GM18909 (cell line): Measurements from ENCODE around the gene REXO5.
"Not testable (repeated sequence)": the region's sequence is repeated elsewhere in the genome, so short reads cannot be mapped to it uniquely, and the experiment has no call there.

Experiments
- ATAC-seq: cut with Tn5 transposase; IDR thresholded peaks from one replicate; pipeline ENCODE4 v1.9.1; 2021; ENCODE audit warnings: mild to moderate bottlenecking; ENCODE audit not compliant: unreplicated experiment, poor library complexity

Gene REXO5, protein sequence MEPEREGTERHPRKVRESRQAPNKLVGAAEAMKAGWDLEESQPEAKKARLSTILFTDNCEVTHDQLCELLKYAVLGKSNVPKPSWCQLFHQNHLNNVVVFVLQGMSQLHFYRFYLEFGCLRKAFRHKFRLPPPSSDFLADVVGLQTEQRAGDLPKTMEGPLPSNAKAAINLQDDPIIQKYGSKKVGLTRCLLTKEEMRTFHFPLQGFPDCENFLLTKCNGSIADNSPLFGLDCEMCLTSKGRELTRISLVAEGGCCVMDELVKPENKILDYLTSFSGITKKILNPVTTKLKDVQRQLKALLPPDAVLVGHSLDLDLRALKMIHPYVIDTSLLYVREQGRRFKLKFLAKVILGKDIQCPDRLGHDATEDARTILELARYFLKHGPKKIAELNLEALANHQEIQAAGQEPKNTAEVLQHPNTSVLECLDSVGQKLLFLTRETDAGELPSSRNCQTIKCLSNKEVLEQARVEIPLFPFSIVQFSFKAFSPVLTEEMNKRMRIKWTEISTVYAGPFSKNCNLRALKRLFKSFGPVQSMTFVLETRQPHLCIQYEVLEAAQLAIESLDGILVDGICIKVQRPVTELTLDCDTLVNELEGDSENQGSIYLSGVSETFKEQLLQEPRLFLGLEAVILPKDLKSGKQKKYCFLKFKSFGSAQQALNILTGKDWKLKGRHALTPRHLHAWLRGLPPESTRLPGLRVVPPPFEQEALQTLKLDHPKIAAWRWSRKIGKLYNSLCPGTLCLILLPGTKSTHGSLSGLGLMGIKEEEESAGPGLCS

DNA sequence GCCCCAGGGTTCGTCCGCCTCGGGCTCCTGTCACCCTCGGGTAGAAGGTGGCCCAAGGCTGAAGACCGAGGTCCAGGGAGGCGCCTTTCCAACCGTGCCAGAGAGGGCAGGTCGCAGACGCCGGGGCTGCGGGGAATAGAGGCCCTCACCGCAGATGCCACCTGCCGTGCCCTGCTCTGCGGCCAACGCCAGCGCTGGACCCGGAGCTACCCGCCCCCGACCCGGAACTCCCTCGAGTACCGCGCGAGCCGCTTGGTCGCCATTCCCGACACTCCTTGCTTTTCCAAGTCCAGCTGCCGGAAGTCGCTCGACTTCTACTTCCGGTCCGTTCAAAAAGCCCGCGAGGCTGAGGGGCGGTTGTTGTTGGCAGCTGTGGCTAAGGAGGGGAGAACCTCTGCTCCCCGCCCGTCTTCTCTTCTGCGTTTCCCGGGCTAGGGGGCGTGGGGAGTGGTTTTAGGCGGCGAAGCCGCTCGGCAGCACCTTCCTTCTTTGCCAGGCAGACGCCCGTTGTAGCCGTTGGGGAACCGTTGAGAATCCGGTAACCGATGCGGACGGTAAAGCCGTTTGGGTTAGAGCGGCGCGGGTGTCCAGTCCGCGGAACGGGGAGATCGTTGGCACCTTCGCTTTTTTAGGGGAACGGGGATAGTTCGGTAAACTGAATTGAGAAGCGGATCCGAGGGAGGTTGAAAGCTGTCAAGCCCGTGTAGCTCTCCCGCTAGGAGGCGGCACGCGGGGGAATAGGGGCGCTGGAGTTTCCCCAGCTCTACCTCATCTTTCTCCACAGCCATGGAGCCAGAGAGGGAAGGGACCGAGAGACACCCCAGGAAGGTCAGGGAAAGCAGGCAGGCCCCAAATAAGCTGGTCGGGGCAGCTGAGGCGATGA lies at the start of gene REXO5, which contains the start of gene ERI2:
Gene REXO5 (plus strand): TSS at position 360 of the 883 bp plus-strand sequence. CDS start 427 bp downstream, at position 787.
Gene ERI2 (minus strand): TSS at position 305 of the 883 bp plus-strand sequence. CDS start 42 bp downstream, at position 263.
- peak; percentile 78 for ATAC-seq

GRCh38 chr16:20760346-20760745 lies 46.0 kb upstream of the REXO5 start:
- ATAC-seq: no peak

- ATAC-seq: no peak
Measured at GRCh38 chr16:20761175-20761574, 45.2 kb upstream of the REXO5 start.

DNA sequence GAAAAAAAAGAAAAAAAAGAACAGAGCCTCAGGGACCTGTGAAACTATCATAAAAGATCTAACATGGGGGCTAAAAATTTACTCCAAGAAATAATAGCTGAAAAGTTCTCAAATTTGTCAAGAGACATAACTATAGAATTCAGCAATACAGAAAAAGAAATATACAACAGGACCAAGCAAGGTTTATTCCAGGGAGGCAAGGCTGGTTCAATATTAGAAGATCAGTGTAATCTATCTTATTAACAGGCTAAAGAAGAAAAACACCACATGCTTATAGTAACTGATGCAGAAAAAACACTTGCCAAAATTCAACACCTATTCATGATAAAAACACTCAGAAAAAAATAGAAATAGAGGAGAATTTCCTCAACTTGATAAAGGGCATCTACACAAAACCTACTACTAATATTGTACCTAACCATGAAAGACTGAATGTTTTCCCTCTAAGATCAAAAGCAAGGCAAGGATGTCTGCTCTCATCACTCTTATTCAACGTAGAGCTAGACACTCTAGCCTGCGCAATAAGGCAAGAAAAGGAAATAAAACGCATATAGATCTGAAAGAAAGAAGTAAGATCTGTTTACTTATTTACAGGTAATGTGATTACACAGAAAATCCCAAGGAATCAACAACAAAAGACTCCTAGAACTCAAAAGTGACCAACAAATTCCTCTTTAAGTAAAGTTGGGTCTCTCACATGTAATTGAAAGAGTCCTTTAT lies 43.8 kb upstream of the REXO5 start:
- no peak for ATAC-seq

GRCh38 chr16:20763461-20764232 lies 42.7 kb upstream of the REXO5 start, which contains the start of gene ACSM3:
ACSM3 (plus strand) TSS chr16:20764014; CDS start chr16:20770035, 6,021 bp downstream.
- ATAC-seq: peak; percentile 98

DNA sequence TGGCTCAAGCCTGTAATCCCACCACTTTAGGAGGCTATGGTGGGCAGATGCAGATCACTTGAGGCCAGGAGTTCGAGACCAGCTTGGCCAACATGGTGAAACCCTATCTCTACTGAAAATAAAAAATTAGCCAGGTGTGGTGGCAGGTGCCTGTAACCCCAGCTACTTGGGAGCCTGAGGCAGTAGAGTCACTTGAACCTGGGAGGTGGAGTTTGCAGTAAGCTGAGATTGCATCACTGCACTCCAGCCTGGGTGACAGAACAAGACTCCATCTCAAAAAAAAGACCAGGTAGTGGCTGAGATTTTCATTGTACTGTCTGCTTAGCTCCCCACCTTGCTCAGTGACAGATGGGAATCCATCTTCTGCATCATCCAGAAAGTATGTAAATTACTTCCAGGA lies 41.9 kb upstream of the REXO5 start:
- not testable (repeated sequence) for ATAC-seq

GRCh38 chr16:20765732-20766131 lies 40.6 kb upstream of the REXO5 start:
- ATAC-seq: no peak

DNA sequence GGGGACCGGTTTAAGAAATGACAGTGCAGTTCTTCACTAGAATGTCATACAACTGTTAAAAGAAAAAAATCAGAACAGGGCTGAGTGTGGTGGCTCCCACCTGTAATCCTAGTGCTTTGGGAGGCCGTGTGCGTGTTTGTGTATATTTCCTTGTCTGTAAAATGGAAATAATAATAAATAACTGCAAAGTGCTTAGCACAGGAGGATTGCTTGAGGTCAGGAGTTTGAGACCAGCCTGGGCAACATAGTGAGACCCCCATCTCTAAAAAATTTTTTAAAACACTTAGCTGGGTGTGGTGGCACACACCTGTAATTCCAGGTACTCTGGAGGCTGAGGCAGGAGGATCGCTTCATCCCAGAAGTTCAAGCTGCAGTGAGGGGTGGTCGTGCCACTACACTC lies 40.0 kb upstream of the REXO5 start:
- no peak for ATAC-seq

DNA sequence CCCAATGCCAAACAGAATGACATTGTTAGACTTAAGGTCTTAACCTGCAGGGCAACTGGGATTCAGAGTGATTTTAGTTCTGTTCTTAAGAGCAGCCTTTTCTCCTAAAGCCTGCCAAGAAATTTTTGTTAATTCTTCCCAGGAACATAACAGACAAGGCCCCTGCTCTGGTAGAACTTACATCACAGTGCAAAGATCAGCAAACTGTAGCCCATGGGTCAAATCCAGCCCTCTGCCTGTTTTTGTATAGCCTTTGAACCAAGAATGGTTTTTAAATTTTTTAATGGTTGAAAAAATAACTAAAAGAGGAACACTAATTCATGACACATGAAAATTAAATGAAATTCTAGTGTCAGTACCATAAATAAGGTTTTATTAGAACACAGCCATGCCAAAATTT lies 38.8 kb upstream of the REXO5 start:
- ATAC-seq: no peak

DNA sequence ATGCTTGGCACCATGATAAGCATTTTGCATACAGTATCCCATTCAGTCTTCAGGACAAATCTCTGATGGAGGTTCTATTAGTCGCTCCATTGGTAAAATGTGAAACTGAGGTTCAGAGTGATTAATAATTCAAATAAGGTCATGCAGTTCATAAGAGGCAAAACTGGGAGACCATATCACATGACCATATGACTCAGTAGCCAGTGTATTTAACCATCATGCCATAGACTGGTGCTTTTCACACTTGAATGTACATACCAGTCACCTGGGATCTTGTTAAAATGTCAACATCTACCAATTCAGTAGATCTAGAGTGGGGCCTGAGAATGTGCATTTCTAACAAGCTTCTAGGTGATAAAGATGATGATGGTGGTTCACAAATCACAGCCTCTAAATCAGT lies 38.2 kb upstream of the REXO5 start:
- ATAC-seq: no peak

DNA sequence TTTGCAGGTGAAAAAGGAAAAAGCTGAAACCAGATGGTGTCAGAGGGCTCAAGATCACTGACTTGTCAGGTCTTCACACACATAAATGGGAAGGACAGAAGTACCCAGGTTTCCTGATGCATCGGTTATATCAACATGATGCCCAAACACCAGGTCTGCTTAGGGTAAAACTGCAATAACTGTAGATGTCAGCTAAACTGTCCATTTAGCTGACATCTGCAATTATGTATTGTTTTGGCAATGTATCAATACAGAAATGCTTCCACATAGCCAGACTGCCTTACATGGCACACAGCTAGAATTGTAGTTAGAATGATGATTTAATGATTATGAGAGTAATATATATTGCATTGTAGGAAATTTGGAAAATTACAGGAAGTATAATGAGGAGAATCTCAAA lies 37.5 kb upstream of the REXO5 start:
- ATAC-seq: no peak

GRCh38 chr16:20773679-20774078 lies 32.6 kb upstream of the REXO5 start:
- no peak for ATAC-seq

DNA sequence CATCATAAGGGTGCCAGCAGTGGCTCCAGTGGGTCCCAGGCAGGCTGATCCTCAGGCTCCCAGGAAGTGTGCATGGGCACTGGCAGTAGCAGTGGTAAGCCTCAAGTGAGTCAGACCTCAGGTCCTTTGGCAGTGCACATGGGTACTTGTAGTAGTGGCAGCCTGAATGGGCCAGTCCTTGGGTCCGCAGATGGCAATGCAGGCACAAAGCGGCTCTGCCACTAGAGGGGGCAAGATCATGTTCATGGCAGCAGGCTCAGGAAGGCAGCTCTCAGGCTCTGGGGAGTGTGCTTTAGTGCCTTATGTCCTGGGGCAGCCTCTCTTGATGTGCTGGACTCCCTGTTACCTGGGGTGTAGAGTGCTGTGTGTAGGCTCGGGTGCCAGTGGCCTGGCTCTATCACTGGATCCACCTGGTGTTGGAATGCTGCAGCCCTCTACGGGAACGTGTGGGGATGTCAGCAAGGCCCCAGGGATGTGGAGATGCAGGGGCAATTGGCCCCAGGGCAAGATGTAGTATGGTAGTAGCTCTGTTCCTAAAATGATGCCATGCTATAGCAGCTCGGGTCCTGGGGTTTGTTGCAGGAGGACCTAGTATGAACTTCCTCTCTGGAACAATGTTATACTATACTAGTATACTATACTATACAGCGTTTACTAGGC lies 31.5 kb upstream of the REXO5 start:
- ATAC-seq: no peak

GRCh38 chr16:20781697-20782096 lies 24.6 kb upstream of the REXO5 start:
- no peak for ATAC-seq

DNA sequence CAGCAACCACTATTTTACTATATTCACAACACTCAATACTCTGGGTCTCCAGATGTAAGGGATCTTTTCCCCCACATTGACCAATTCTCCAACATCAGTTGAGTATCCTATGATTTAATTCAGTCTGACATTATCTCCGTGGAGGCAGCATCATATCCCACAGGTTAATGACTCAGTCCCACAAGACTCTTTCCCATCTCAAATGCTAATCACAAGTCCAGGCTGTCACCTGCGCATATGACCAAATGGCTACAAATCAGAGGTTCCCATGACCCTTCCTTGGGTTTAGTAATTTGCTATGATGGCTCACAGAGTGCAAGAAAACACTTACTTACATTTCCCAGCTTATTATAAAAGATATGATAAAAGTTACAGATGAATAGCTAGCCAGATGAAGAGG lies 23.9 kb upstream of the REXO5 start:
- no peak for ATAC-seq

DNA sequence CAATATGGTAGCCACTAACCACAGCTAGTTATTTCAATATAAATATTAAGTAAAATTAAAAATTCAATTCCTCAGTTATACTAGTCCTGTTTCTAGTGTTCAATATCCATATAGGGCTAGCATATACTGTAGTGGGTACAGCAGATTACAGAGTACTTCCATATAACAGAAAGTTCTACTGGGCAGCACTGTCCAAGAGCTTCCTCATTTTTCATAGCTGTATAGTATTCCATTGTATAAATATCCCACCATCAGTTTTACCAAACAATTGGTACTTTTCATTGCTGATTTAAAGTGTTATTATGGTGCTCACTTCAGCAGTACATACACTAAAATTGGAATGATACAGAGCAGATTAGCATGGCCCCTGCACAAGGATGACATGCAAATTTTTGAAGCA lies 22.1 kb upstream of the REXO5 start:
- ATAC-seq: no peak

- no peak for ATAC-seq
Measured at GRCh38 chr16:20789130-20789529, 17.2 kb upstream of the REXO5 start.

DNA sequence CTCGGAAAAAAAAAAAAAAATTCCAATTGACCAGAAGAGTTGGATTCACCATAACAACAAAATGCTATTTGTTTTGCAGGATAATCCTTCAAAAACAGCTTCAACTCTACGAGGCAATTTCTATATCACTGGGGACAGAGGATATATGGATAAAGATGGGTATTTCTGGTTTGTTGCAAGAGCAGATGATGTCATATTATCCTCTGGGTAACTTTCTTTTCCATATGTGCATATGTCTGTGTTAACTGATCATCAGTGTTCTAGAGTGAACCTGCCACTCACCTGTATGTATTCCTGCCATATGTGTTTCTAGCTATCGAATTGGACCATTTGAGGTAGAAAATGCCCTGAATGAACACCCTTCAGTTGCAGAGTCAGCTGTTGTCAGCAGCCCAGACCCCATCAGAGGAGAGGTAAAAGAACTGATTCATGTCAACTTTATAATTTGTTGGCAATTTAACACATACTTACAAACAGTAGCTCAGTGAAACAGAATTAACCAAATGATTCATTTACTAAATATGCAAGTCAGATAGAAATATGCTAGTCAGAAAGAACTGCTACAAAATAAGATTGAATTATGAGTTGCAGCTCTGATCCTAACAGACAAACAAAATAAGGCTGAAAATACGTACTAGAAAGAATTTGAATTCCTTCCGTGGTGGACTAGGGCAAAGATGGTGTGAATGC lies 14.3 kb upstream of the REXO5 start:
- no peak for ATAC-seq
